Measurements from ENCODE around the gene NPC2. TPM values are rescaled to one million over a fixed set of nuclear protein-coding genes. Genes with fewer than 3 reads are reported as not detected.

The NPC2 gene
- total RNA-seq, 2 experiments from 2014 or later, result 25.0 to 35.6 TPM

- DNase-seq (no peak), ATAC-seq (no peak)
- H3K36me3 Mint-ChIP-seq, result no peaks in the 10 kb centered on the region
- H3K27me3 Mint-ChIP-seq, result peaks cover 7% of the 10 kb centered on the region
- H3K27ac Mint-ChIP-seq, result no peak overlapping the region
- H3K4me3 Mint-ChIP-seq, result no peak overlapping the region
- H3K9me3 Mint-ChIP-seq (ENCODE audit: low read depth), result no peaks in the 10 kb centered on the region
- H3K4me1 Mint-ChIP-seq, result no peaks in the 10 kb centered on the region
- CTCF ChIA-PET, result no interaction called here
Observed at GRCh38 chr14:74504412-74504811, 11.3 kb upstream of the NPC2 start.

GRCh38 chr14:74503938-74504335, 10.8 kb upstream of the NPC2 start:
- no peak for DNase-seq
- Mint-ChIP-seq H3K4me3 (no peak overlapping the region), H3K9me3 (ENCODE audit: low read depth) (no peaks in the 10 kb centered on the region), H3K4me1 (no peaks in the 10 kb centered on the region), H3K27me3 (peaks cover 7% of the 10 kb centered on the region), H3K36me3 (no peaks in the 10 kb centered on the region), H3K27ac (no peak overlapping the region)
- no peak for ATAC-seq
- CTCF ChIA-PET, result interaction anchor here (1.4 kb wide), 1 partner anchor 11 kb away, joined by 3 read pairs; no protein-coding TSS in a partner anchor

- Mint-ChIP-seq H3K4me1 (no peaks in the 10 kb centered on the region), H3K27ac (no peak overlapping the region), H3K9me3 (ENCODE audit: low read depth) (no peaks in the 10 kb centered on the region), H3K36me3 (no peaks in the 10 kb centered on the region), H3K4me3 (no peak overlapping the region), H3K27me3 (peaks cover 7% of the 10 kb centered on the region)
- ATAC-seq (no peak), DNase-seq (no peak)
- CTCF ChIA-PET, result interaction anchor here (1.4 kb wide), 1 partner anchor 11 kb away, joined by 3 read pairs; no protein-coding TSS in a partner anchor
Observed at GRCh38 chr14:74503291-74503937, 10.3 kb upstream of the NPC2 start.

- Mint-ChIP-seq H3K36me3 (no peaks in the 10 kb centered on the region), H3K4me3 (no peak overlapping the region), H3K27me3 (peaks cover 5% of the 10 kb centered on the region), H3K4me1 (no peaks in the 10 kb centered on the region), H3K9me3 (ENCODE audit: low read depth) (no peaks in the 10 kb centered on the region), H3K27ac (no peak overlapping the region)
- DNase-seq, result peak; percentile 52
- CTCF ChIA-PET, result interaction anchor here (0.8 to 1.4 kb wide), 4 partner anchors 9 to 110 kb away, joined by 3 to 7 read pairs (median 3); partner anchors contain the start of genes ISCA2 and NPC2
- peak; percentile 63 for ATAC-seq
Observed at GRCh38 chr14:74502236-74503019, 9.3 kb upstream of the NPC2 start.

- CTCF ChIA-PET, result interaction anchor here (0.8 to 1.0 kb wide), 3 partner anchors 9 to 111 kb away, joined by 3 to 7 read pairs (median 3); partner anchors contain the start of genes ISCA2 and NPC2
- no peaks in the 10 kb centered on the region for H3K4me1 Mint-ChIP-seq
Observed at GRCh38 chr14:74501691-74502090, 8.6 kb upstream of the NPC2 start.

GRCh38 chr14:74501135-74501614, 8.1 kb upstream of the NPC2 start:
- no peaks in the 10 kb centered on the region for H3K9me3 Mint-ChIP-seq (ENCODE audit: low read depth)
- H3K4me1 Mint-ChIP-seq, result no peaks in the 10 kb centered on the region
- no peak for ATAC-seq
- DNase-seq, result no peak
- no peaks in the 10 kb centered on the region for H3K27me3 Mint-ChIP-seq
- peaks cover 2% of the 10 kb centered on the region for H3K36me3 Mint-ChIP-seq
- CTCF ChIA-PET, result interaction anchor here (1.5 kb wide), 1 partner anchor 20 kb away, joined by 3 read pairs; no protein-coding TSS in a partner anchor
- H3K4me3 Mint-ChIP-seq, result no peak overlapping the region
- H3K27ac Mint-ChIP-seq, result no peak overlapping the region

More at GRCh38 chr14:74501691-74502090, 8.6 kb upstream of the NPC2 start:
- DNase-seq, result no peak
- Mint-ChIP-seq H3K36me3 (no peaks in the 10 kb centered on the region), H3K27ac (no peak overlapping the region), H3K9me3 (ENCODE audit: low read depth) (no peaks in the 10 kb centered on the region), H3K4me3 (no peak overlapping the region), H3K27me3 (no peaks in the 10 kb centered on the region)
- no peak for ATAC-seq

GRCh38 chr14:74500417-74501134, 7.5 kb upstream of the NPC2 start:
- H3K27me3 Mint-ChIP-seq, result no peaks in the 10 kb centered on the region
- H3K27ac Mint-ChIP-seq, result no peak overlapping the region
- no peak for ATAC-seq
- no peaks in the 10 kb centered on the region for H3K9me3 Mint-ChIP-seq (ENCODE audit: low read depth)
- peaks cover under 1% of the 10 kb centered on the region for H3K4me1 Mint-ChIP-seq
- H3K36me3 Mint-ChIP-seq, result peaks cover 4% of the 10 kb centered on the region
- DNase-seq, result no peak
- no peak overlapping the region for H3K4me3 Mint-ChIP-seq
- CTCF ChIA-PET, result interaction anchor here (1.5 kb wide), 1 partner anchor 19 kb away, joined by 3 read pairs; no protein-coding TSS in a partner anchor

- Mint-ChIP-seq H3K4me3 (no peak overlapping the region), H3K27me3 (no peaks in the 10 kb centered on the region), H3K9me3 (ENCODE audit: low read depth) (no peaks in the 10 kb centered on the region), H3K36me3 (peaks cover 8% of the 10 kb centered on the region), H3K4me1 (peaks cover 16% of the 10 kb centered on the region), H3K27ac (no peak overlapping the region)
- DNase-seq (no peak), ATAC-seq (no peak)
- CTCF ChIA-PET, result no interaction called here
Observed at GRCh38 chr14:74495356-74495755, 2.3 kb upstream of the NPC2 start.

- peaks cover 8% of the 10 kb centered on the region for H3K36me3 Mint-ChIP-seq
- peak; percentile 100 for DNase-seq
- CTCF ChIA-PET, result interaction anchor here (0.6 to 1.6 kb wide), 11 partner anchors 8 to 515 kb away, joined by 3 to 7 read pairs (median 4); no protein-coding TSS in a partner anchor
- no peaks in the 10 kb centered on the region for H3K27me3 Mint-ChIP-seq
- peak; percentile 96 for ATAC-seq
- H3K27ac Mint-ChIP-seq, result peak within 1 kb of the TSS; percentile 89
- no peak within 1 kb of the TSS for H3K4me3 Mint-ChIP-seq
- H3K9me3 Mint-ChIP-seq (ENCODE audit: low read depth), result no peaks in the 10 kb centered on the region
- peaks cover 22% of the 10 kb centered on the region for H3K4me1 Mint-ChIP-seq
Observed at GRCh38 chr14:74493343-74494261, 497 bp upstream of the NPC2 start, which contains the start of gene ISCA2. Gene ISCA2, plus strand, starts transcription at chr14:74493765. Its CDS starts 10 bp downstream, at chr14:74493775.

GRCh38 chr14:74491956-74492775, 939 bp downstream of the NPC2 start:
- H3K9me3 Mint-ChIP-seq (ENCODE audit: low read depth), result no peaks in the 10 kb centered on the region
- ATAC-seq (no peak), DNase-seq (peak; percentile 47)
- H3K36me3 Mint-ChIP-seq, result peaks cover 8% of the 10 kb centered on the region
- no peak overlapping the region for H3K4me3 Mint-ChIP-seq
- no peak overlapping the region for H3K27ac Mint-ChIP-seq
- H3K27me3 Mint-ChIP-seq, result no peaks in the 10 kb centered on the region
- peaks cover 22% of the 10 kb centered on the region for H3K4me1 Mint-ChIP-seq
- CTCF ChIA-PET, result interaction anchor here (1.5 to 1.6 kb wide), 3 partner anchors 10 to 129 kb away, joined by 4 to 7 read pairs (median 7); no protein-coding TSS in a partner anchor

- Mint-ChIP-seq H3K27ac (no peak overlapping the region), H3K27me3 (no peaks in the 10 kb centered on the region), H3K4me1 (peaks cover 21% of the 10 kb centered on the region), H3K36me3 (peaks cover 4% of the 10 kb centered on the region), H3K4me3 (no peak overlapping the region), H3K9me3 (ENCODE audit: low read depth) (no peaks in the 10 kb centered on the region)
- ATAC-seq (no peak), DNase-seq (no peak)
- CTCF ChIA-PET, result interaction anchor here (0.7 to 1.6 kb wide), 3 partner anchors 122 to 130 kb away, joined by 3 to 7 read pairs (median 3); partner anchors contain the start of gene LTBP2
Observed at GRCh38 chr14:74490486-74490885, 2.6 kb downstream of the NPC2 start.

Data from activated CD8-positive, alpha-beta memory T cell treated with anti-CD3 and anti-CD28 coated beads, Interleukin-2, amount 10 ng/mL, durations not matched to agents 7 days and 5 days (primary cell).